Measurements from ENCODE around the gene SULF2. TPM values are rescaled to one million over a fixed set of nuclear protein-coding genes. Genes with fewer than 3 reads are reported as not detected.

SULF2 gene
- total and polyA plus RNA-seq, 9 of the 15 experiments (the other 6 are each of a cell fraction or from before 2014, with no cell fraction given): 0.33 TPM; not detected in 8

DNA sequence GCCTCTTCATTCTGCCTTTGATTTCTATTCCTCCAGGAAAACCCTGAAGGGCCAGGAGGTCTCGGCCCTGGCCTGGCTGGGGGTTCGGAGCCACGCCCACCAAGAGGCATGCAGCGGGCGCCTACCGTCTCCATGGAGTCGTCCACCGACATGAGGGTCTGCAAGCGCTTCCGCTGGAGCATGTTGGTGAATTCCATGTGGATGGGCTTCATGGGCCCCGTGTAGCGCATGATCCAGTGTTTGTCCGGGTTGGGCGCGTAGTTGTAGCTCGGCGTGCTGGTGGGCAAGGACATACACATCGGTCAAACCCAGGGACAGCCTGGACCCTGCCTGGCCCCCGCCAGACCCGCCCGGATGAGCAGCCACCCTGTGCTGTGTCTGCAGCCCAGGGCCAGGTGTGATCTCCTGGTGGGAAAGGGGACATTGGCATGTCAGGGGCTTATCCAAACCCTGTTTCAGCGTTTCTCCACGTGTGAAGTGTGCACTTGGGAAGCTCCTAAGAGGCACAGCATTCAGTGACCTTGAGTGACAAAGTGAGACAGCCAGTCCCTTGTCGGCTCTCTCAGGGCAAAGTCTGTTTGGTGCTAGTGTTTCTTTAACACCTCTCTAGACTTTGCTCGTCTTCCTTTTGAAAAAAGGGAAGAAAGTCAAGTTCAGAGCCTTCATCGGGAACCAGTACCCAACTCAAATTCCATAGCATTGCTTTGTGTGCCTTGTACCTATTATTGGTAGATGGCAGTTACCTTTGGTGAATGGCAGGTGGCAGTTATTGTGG lies 100.8 kb downstream of the SULF2 start:
- in situ Hi-C loops (cut with MboI) (no loop called here), intact Hi-C loops (cut with micrococcal nuclease) (no loop called here)
- Histone ChIP-seq H3K36me3 (ENCODE audit: control insufficient read depth, insufficient read depth, low read length) (no peaks in the 10 kb centered on the region), H2AFZ (ENCODE audit: low read depth, low read length) (no peak overlapping the region), H3K4me2 (ENCODE audit: insufficient read depth, low read length) (no peak overlapping the region), H3K9me1 (ENCODE audit: control insufficient read depth, insufficient read depth, low read length) (no peaks in the 10 kb centered on the region), H3K4me1 (replicated peaks in 1 of 2; ENCODE audit: control insufficient read depth in 2 of 2, insufficient read depth in 2 of 2, low read length in 2 of 2) (peaks cover 0 to 7% of the 10 kb centered on the region in 2 experiments; a peak in 2 of 5 replicates), H3K79me2 (ENCODE audit: control insufficient read depth, insufficient read depth, low read length) (no peaks in the 10 kb centered on the region), H3K4me3 (no peak overlapping the region), H4K20me1 (replicated peaks; ENCODE audit: control insufficient read depth, insufficient read depth, low read length) (peaks cover 23% of the 10 kb centered on the region), H3K27me3 (ENCODE audit: control insufficient read depth in 2 of 2, insufficient read depth in 2 of 2, low read length in 2 of 2) (peaks cover 52 to 89% of the 10 kb centered on the region in 2 experiments), H3K9me3 (replicated peaks; ENCODE audit: control insufficient read depth, insufficient read depth, low read depth, low read length) (no peaks in the 10 kb centered on the region), H3K9ac (ENCODE audit: insufficient read depth in 1 of 2, low read depth in 2 of 2, low read length in 2 of 2) (no peak overlapping the region), H3K27ac (ENCODE audit: extremely low read depth, low read depth, low read length) (no peak overlapping the region)
- CTCF ChIA-PET (ENCODE audit: low intra/inter-chr PET ratio): no interaction called here
- no peak for FAIRE-seq
- ATAC-seq: no peak
- TF ChIP-seq RAD21 (CRISPR knock-in tag; conservative IDR thresholded peaks at IDR 0.05 in 1 of 2, IDR thresholded peaks at IDR 0.05 in 1 of 2): no peak
- TF ChIP-seq, protein P1, sequence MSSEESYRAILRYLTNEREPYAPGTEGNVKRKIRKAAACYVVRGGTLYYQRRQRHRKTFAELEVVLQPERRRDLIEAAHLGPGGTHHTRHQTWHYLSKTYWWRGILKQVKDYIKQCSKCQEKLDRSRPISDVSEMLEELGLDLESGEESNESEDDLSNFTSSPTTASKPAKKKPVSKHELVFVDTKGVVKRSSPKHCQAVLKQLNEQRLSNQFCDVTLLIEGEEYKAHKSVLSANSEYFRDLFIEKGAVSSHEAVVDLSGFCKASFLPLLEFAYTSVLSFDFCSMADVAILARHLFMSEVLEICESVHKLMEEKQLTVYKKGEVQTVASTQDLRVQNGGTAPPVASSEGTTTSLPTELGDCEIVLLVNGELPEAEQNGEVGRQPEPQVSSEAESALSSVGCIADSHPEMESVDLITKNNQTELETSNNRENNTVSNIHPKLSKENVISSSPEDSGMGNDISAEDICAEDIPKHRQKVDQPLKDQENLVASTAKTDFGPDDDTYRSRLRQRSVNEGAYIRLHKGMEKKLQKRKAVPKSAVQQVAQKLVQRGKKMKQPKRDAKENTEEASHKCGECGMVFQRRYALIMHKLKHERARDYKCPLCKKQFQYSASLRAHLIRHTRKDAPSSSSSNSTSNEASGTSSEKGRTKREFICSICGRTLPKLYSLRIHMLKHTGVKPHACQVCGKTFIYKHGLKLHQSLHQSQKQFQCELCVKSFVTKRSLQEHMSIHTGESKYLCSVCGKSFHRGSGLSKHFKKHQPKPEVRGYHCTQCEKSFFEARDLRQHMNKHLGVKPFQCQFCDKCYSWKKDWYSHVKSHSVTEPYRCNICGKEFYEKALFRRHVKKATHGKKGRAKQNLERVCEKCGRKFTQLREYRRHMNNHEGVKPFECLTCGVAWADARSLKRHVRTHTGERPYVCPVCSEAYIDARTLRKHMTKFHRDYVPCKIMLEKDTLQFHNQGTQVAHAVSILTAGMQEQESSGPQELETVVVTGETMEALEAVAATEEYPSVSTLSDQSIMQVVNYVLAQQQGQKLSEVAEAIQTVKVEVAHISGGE (CRISPR knock-in tag; IDR thresholded peaks at IDR 0.05): peak in 1 of 3 experiments; percentile 58; a peak in 1 of 6 replicates
- no peak for DNase-seq (ENCODE audit: extremely low read depth in 1 of 4, low spot score in 3 of 4)
- no TSS peak for BruUV-seq (replicated peaks)
- POLR2A ChIA-PET: no interaction called here
- WGBS (ENCODE audit: insufficient coverage, low coverage, missing lambda C conversion rate): 2% methylated on average over 26 of the region's 26 CpGs
